ENCODE data around the gene SAP30BP.

DNA sequence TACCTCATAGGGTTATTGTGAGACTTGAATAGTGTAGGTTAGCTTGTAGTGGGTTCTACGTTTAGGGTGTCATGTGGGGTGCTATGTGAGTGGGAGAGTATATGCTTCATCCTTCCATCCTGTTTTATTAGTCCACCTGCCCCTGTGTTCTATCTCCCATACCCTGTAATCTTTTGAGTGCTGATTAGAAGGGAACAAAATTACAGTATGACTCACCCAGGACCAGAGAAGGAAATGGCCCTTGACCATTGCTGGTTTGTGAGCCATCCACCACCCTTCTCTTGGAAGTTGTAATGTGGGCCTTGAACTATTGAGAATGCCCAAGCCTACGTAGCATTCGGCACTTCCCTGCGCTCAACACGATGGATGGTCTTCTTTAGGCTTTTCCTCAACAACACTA is 17.1 kb downstream of the SAP30BP start:
- no peak for TF ChIP-seq POLR2A (IDR thresholded peaks at IDR 0.05)
- TF ChIP-seq, protein P1, sequence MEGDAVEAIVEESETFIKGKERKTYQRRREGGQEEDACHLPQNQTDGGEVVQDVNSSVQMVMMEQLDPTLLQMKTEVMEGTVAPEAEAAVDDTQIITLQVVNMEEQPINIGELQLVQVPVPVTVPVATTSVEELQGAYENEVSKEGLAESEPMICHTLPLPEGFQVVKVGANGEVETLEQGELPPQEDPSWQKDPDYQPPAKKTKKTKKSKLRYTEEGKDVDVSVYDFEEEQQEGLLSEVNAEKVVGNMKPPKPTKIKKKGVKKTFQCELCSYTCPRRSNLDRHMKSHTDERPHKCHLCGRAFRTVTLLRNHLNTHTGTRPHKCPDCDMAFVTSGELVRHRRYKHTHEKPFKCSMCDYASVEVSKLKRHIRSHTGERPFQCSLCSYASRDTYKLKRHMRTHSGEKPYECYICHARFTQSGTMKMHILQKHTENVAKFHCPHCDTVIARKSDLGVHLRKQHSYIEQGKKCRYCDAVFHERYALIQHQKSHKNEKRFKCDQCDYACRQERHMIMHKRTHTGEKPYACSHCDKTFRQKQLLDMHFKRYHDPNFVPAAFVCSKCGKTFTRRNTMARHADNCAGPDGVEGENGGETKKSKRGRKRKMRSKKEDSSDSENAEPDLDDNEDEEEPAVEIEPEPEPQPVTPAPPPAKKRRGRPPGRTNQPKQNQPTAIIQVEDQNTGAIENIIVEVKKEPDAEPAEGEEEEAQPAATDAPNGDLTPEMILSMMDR (IDR thresholded peaks at IDR 0.05), result no peak

Data from lower leg skin (tissue), 3 donors.